T-helper 2 cell treated with Interferon-gamma antibody and Interleukin-4, amounts not matched to agents 5 μg/mL and 100 μg/mL, for 36 hours (primary cell): ENCODE measurements around the gene CCDC185.

Experiments used
- DNase-seq: peaks from one replicate; pipeline ENCODE4 v3.0.0; 2021; ENCODE audit warnings: low spot score
- H3K27ac Mint-ChIP-seq: one replicate; pipeline ENCODE4 v1.8.0; 2021; ENCODE audit warnings: mild to moderate bottlenecking, mixed read lengths
- H3K27me3 Mint-ChIP-seq: one replicate; pipeline ENCODE4 v1.8.0; 2021; ENCODE audit warnings: low read depth, mixed read lengths
- H3K36me3 Mint-ChIP-seq: one replicate; pipeline ENCODE4 v1.8.0; 2021; ENCODE audit warnings: low read depth, mixed read lengths
- H3K4me1 Mint-ChIP-seq: one replicate; pipeline ENCODE4 v1.8.0; 2021; ENCODE audit warnings: low read depth, mixed read lengths
- H3K4me3 Mint-ChIP-seq: one replicate; pipeline ENCODE4 v1.8.0; 2022; ENCODE audit warnings: mild to moderate bottlenecking, moderate library complexity, mixed read lengths
- H3K9me3 Mint-ChIP-seq: one replicate; pipeline ENCODE4 v1.8.0; 2021; ENCODE audit warnings: mixed read lengths

Gene CCDC185

DNA sequence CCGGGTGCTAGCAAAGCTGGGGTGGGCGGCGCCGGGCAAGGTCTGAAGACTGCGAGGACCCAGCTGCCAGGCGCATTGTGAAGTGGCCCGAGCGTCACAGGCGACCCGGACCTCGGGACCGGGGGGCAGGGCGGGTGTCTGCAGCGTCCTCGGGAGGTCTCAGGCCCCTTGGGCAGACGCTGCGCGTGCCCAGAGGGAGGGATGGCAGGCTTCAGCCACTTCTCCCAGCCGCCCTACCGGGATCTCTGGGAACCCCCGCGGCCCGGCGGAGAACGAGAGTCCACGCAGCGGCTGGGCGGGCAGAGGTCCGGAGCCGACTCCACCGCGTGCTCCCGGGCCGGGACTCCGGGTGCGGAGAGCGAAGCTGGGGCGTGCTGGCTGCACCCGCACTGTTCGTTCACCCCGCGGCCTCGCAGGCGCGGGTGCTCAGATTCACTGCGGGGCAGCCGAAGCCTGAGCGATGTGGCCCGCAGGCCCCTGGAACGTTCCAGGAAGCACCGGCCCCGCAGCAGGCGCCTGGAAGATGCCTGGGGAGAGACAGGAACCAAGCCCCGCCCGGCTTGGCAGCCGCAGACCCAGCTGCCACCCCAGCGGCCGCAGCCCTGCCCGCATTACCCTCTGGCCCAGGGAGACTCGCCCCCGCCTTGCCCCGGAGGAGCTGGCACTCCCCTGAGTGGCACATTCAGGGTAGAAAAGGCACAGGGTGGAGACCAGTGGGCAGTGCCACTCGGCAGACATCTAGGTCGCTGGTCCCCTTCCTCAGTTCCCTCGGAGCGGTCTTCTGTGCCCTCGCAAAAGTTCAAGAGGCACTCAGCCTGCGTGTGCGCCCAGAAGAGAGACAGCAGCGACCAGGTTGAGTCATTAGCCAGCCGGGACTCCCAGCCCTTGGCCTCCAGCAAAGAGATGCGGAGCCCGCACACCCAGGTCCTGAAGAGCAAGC is at the start of gene CCDC185:
TSS of gene CCDC185 (plus strand) at position 141 of the 940 bp plus-strand sequence. CDS start at position 202, 61 bp downstream.
- no peak for DNase-seq
- H3K36me3 Mint-ChIP-seq = no peaks in the 10 kb centered on the region
- no peaks in the 10 kb centered on the region for H3K4me1 Mint-ChIP-seq
- peaks cover 43% of the 10 kb centered on the region for H3K27me3 Mint-ChIP-seq
- H3K4me3 Mint-ChIP-seq = no peak within 1 kb of the TSS
- H3K9me3 Mint-ChIP-seq = no peaks in the 10 kb centered on the region
- H3K27ac Mint-ChIP-seq = no peak within 1 kb of the TSS

GRCh38 chr1:223343692-223344091 is 49.5 kb upstream of the CCDC185 start:
- Mint-ChIP-seq H3K27me3 (peaks cover 3% of the 10 kb centered on the region), H3K27ac (no peak overlapping the region), H3K4me3 (no peak overlapping the region), H3K9me3 (no peaks in the 10 kb centered on the region), H3K4me1 (no peaks in the 10 kb centered on the region), H3K36me3 (no peaks in the 10 kb centered on the region)
- no peak for DNase-seq

DNA sequence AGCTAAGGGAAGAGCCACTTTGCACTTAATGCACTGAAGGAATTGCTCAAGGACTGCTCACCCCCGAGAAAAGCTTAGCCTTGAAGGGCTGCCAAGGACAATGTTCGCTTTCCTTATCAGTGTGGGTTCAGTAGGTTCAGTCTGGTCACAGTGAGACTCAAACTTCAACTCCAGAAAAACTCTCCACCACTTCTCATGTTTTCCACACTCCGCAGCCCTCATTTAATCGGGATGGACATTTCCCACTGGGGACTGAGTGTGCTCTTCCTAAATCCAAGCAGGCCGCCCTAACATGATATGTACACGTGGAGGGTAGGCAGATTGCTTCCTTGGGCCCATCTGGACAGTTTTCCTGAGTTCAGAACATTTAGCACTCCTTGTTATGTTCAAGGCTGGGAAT is 48.7 kb upstream of the CCDC185 start:
- Mint-ChIP-seq H3K27me3 (peaks cover 3% of the 10 kb centered on the region), H3K4me1 (no peaks in the 10 kb centered on the region), H3K4me3 (no peak overlapping the region), H3K36me3 (no peaks in the 10 kb centered on the region), H3K27ac (no peak overlapping the region), H3K9me3 (no peaks in the 10 kb centered on the region)
- DNase-seq = no peak

DNA sequence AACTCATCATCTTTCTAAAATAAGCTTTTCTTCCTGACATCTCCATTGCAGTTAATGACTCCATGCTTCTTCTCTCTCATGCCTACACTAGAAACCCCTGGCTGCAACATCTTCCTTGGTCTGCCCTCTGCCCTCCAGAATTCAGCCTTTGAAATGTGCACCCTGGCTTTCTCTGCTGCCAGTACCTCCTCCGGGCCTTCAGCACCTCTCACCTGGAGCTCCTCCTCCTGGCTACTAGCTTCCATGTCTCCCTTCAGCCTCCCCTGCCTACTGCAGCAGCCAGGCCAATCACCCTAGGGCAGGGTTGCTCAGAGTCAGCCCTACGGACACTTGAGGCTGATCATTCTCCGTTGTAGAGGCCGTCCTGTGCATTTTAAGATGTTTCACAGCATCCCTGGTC is 47.5 kb upstream of the CCDC185 start:
- H3K4me1 Mint-ChIP-seq = no peaks in the 10 kb centered on the region
- no peak overlapping the region for H3K4me3 Mint-ChIP-seq
- H3K36me3 Mint-ChIP-seq = no peaks in the 10 kb centered on the region
- no peak overlapping the region for H3K27ac Mint-ChIP-seq
- H3K27me3 Mint-ChIP-seq = peaks cover 3% of the 10 kb centered on the region
- H3K9me3 Mint-ChIP-seq = no peaks in the 10 kb centered on the region
- no peak for DNase-seq

DNA sequence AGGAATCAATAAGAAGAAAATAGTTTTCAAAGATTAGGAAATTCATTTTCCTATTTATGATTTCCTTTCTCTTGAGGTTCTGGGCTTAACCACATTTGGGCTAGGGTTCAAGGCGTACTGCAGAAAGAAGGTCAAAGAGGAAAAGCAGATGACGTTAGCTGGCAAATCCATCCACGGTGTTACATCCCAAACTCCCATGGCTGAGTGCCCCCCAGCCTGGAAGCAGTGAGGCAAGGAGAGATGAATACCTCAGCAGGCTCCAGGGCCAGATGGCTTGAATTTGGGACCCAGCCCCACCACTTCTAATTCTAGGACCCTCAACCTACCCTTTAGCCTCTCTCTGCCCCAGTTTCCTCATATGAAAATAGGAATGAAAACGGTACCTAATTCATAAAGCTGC is 46.9 kb upstream of the CCDC185 start:
- Mint-ChIP-seq H3K4me1 (no peaks in the 10 kb centered on the region), H3K36me3 (no peaks in the 10 kb centered on the region), H3K9me3 (no peaks in the 10 kb centered on the region), H3K27me3 (peaks cover 3% of the 10 kb centered on the region), H3K27ac (no peak overlapping the region), H3K4me3 (no peak overlapping the region)
- no peak for DNase-seq

- H3K27me3 Mint-ChIP-seq = peaks cover 5% of the 10 kb centered on the region
- DNase-seq = no peak
- H3K4me1 Mint-ChIP-seq = no peaks in the 10 kb centered on the region
- H3K4me3 Mint-ChIP-seq = no peak overlapping the region
- no peak overlapping the region for H3K27ac Mint-ChIP-seq
- no peaks in the 10 kb centered on the region for H3K36me3 Mint-ChIP-seq
- no peaks in the 10 kb centered on the region for H3K9me3 Mint-ChIP-seq
Measured at GRCh38 chr1:223347583-223347982, 45.6 kb upstream of the CCDC185 start.

DNA sequence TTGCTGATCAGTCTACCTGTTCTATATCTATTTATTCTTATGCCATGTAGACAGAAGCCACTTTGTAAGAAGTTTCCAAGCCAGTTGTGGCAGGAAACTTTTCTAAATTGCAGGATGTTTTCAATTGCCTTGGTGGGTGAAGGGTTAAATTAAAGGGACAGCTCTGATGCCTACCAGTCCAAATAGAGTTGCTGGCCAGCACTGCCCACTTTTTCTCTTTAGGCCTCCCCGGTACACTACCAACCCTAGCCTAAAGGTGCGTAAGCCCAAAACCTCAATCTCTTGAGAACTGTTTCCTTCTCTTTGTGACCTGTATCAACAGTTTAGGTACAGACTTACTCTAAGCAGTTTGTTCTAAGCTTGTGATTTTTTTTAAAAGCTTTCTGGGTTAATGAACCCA is 44.8 kb upstream of the CCDC185 start:
- Mint-ChIP-seq H3K9me3 (no peaks in the 10 kb centered on the region), H3K27ac (no peak overlapping the region), H3K36me3 (no peaks in the 10 kb centered on the region), H3K4me1 (no peaks in the 10 kb centered on the region), H3K4me3 (no peak overlapping the region), H3K27me3 (peaks cover 10% of the 10 kb centered on the region)
- DNase-seq = no peak

GRCh38 chr1:223349241-223349640 is 44.0 kb upstream of the CCDC185 start:
- no peak for DNase-seq
- Mint-ChIP-seq H3K27ac (no peak overlapping the region), H3K9me3 (no peaks in the 10 kb centered on the region), H3K27me3 (peaks cover 13% of the 10 kb centered on the region), H3K36me3 (no peaks in the 10 kb centered on the region), H3K4me1 (no peaks in the 10 kb centered on the region), H3K4me3 (no peak overlapping the region)

- Mint-ChIP-seq H3K4me1 (no peaks in the 10 kb centered on the region), H3K27ac (no peak overlapping the region), H3K9me3 (no peaks in the 10 kb centered on the region), H3K27me3 (peaks cover 13% of the 10 kb centered on the region), H3K4me3 (no peak overlapping the region), H3K36me3 (no peaks in the 10 kb centered on the region)
- DNase-seq = no peak
Measured at GRCh38 chr1:223350361-223350908, 42.8 kb upstream of the CCDC185 start.

DNA sequence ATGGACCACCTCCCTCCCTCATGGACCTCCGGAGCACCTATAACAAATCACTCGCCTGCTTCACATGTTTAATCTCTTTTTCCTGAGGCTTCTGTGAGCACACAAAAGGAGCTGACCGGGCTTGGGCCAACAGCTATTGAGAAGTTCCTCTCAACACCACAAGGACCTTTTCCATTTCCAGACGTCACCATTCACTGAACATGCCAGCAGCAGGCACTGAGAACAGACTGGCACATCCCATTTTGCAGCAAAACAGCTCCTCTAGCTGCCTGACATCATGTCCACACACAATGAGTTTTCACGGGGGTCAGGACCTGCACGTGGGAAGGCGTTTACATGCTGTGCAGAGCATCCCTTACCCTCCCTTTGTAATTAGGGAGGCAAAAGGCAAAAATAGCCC is 40.3 kb upstream of the CCDC185 start:
- peaks cover 17% of the 10 kb centered on the region for H3K27me3 Mint-ChIP-seq
- H3K9me3 Mint-ChIP-seq = no peaks in the 10 kb centered on the region
- H3K4me1 Mint-ChIP-seq = no peaks in the 10 kb centered on the region
- H3K4me3 Mint-ChIP-seq = no peak overlapping the region
- no peak overlapping the region for H3K27ac Mint-ChIP-seq
- DNase-seq = no peak
- H3K36me3 Mint-ChIP-seq = no peaks in the 10 kb centered on the region

DNA sequence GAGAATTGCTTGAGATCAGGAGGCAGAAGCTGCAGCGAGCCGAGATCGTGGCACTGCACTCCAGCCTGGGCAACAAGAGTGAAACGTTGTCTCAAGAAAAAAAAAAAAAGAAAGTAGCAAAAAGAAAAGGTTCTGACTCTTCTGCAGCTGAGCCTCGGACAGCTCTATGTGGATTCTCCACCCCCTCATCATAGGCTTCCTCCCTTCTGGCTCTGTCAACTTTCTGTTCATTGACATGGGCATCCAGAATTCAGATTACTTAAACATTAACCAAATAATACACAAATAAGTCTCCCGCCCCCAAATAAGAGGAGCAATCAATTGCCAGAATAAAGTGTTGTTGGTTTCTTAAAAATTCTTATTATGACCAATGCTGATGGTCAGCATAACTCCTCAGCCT is 39.3 kb upstream of the CCDC185 start:
- no peak overlapping the region for H3K4me3 Mint-ChIP-seq
- H3K27me3 Mint-ChIP-seq = peaks cover 19% of the 10 kb centered on the region
- no peak overlapping the region for H3K27ac Mint-ChIP-seq
- H3K4me1 Mint-ChIP-seq = no peaks in the 10 kb centered on the region
- no peaks in the 10 kb centered on the region for H3K36me3 Mint-ChIP-seq
- no peaks in the 10 kb centered on the region for H3K9me3 Mint-ChIP-seq
- no peak for DNase-seq

DNA sequence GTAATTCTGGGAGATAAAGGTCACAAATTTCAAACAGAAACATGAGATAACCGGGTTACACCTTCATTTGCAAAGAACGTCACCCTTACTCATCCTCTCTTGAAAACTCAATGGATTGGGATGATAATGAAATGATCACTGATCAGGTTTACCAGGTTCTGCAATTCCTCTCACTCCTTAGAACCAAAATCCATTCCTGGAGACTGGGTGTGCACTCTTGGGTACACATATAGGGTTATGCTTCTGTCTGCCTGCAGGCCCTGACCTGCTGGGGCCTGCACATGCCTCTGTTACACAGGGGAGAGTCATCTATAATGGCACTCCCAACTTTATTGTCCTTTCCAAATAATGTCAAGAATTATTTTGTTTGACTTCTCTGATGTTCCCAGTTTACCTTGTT is 37.5 kb upstream of the CCDC185 start:
- H3K27ac Mint-ChIP-seq = no peak overlapping the region
- no peaks in the 10 kb centered on the region for H3K4me1 Mint-ChIP-seq
- no peak overlapping the region for H3K4me3 Mint-ChIP-seq
- H3K9me3 Mint-ChIP-seq = no peaks in the 10 kb centered on the region
- H3K36me3 Mint-ChIP-seq = no peaks in the 10 kb centered on the region
- peaks cover 30% of the 10 kb centered on the region for H3K27me3 Mint-ChIP-seq
- DNase-seq = no peak

DNA sequence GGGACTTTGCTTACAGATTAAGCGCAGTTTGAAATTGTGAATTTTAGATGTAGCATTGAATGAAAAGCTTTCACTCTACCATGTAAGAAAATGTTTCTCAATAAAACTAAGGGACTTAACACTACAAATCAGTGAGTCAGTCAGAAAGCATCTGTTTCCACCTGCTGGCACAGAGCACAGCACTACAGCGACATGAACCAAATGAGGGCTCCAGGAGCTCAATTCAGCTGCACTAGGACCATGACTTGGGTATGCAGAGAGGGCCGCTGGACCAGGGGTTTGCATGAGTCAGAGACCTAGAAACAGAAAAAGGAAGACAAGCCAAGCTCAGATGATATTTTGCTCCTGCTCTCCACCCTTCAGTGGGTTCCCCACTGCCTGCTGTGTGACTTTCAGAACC is 34.4 kb upstream of the CCDC185 start:
- no peak for DNase-seq
- Mint-ChIP-seq H3K27me3 (peaks cover 47% of the 10 kb centered on the region), H3K27ac (no peak overlapping the region), H3K4me3 (no peak overlapping the region), H3K9me3 (no peaks in the 10 kb centered on the region), H3K4me1 (peaks cover 6% of the 10 kb centered on the region), H3K36me3 (no peaks in the 10 kb centered on the region)

DNA sequence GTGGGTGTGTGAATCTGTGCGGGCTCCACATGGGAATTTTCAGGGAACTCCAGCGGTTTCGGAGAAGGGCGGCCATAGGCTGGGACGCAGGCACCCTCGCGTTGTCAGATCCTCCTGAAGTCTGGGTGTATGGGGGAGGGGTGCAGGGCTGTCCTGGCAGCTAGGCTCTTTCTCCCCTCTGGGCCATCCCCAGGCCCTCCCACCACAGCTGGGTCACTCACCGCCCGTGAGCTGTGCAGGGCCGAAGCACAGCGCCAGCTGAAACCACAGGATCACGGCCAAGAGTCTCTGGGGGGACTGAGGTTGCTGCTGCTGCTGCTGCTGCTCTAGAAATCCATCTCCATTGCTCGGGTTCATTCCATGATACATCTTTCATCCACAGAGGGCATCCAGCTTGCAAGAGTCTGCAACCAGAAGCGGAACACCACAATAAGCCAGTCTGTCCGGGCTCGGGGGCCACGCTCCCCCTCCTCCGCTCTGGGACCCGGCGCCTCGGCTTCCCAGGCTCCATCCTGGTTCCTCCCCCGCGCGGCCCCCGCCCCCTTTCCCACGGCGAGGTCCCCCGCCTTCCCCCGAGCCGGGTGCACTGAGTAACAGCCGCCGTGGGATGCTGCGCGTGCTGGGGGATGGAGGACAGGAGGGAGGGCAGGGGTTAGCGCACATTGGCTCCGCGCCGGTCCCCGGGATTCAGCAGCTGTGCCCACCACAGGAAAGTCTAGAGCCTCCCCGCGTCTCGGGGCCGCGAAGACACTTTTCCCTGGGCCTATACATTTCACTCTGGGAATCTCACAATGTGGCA is 30.0 kb upstream of the CCDC185 start:
- Mint-ChIP-seq H3K36me3 (no peaks in the 10 kb centered on the region), H3K9me3 (no peaks in the 10 kb centered on the region), H3K4me3 (peak overlapping the region; percentile 87), H3K27me3 (peaks cover 60% of the 10 kb centered on the region), H3K4me1 (peaks cover 8% of the 10 kb centered on the region), H3K27ac (no peak overlapping the region)
- DNase-seq = no peak
